ENCODE data around the gene WDFY4. TPM values are rescaled to one million over a fixed set of nuclear protein-coding genes. Genes with fewer than 3 reads are reported as not detected.

Gene WDFY4
- total and polyA plus RNA-seq, 4 donors, result 0.57 to 7.1 (median 2.0) TPM

GRCh38 chr10:48806342-48806741, 121.7 kb downstream of the WDFY4 start:
- TF ChIP-seq ATF3 (IDR thresholded peaks at IDR 0.05) (no peak), HNF4A (conservative IDR thresholded peaks at IDR 0.05) (no peak), CTCF (IDR thresholded peaks at IDR 0.05; ENCODE audit: low read depth, low read length, missing input control) (no peak), REST (IDR thresholded peaks at IDR 0.05) (no peak), GABPA (IDR thresholded peaks at IDR 0.05 in 1 of 2, conservative IDR thresholded peaks at IDR 0.05 in 1 of 2) (no peak), HNF4G (IDR thresholded peaks at IDR 0.05) (no peak), JUND (IDR thresholded peaks at IDR 0.05) (no peak), YY1 (IDR thresholded peaks at IDR 0.05) (no peak)
- H3K36me3 ChIP-seq (ENCODE audit: control insufficient read depth in 4 of 4, insufficient read depth in 3 of 4, low read depth in 1 of 4, low read length in 3 of 4), result no peaks in the 10 kb centered on the region
- DNase-seq (ENCODE audit: low spot score), result no peak
- H3K27me3 ChIP-seq (ENCODE audit: control insufficient read depth in 4 of 4, insufficient read depth in 4 of 4, low read length in 3 of 4), result peaks cover 0 to 3% (median 0%) of the 10 kb centered on the region in 4 donors
- H3K27ac ChIP-seq (ENCODE audit: low read depth in 1 of 2, low read length in 2 of 2), result no peak overlapping the region
- no peaks in the 10 kb centered on the region for H3K4me1 ChIP-seq (ENCODE audit: control insufficient read depth in 4 of 4, insufficient read depth in 4 of 4, low read length in 3 of 4)
- H3K4me3 ChIP-seq (ENCODE audit: low read depth in 1 of 3, low read length in 3 of 3), result no peak overlapping the region
- WGBS, result 73% methylated on average over 4 of the region's 4 CpGs
- no peaks in the 10 kb centered on the region for H3K9me3 ChIP-seq (ENCODE audit: control insufficient read depth in 4 of 4, low read length in 3 of 4)
- H3K9ac ChIP-seq (ENCODE audit: low read depth in 1 of 2, low read length in 2 of 2), result no peak overlapping the region

GRCh38 chr10:48807791-48808470, 123.3 kb downstream of the WDFY4 start:
- Histone ChIP-seq H3K4me1 (ENCODE audit: control insufficient read depth in 4 of 4, insufficient read depth in 4 of 4, low read length in 3 of 4) (no peaks in the 10 kb centered on the region), H3K27me3 (ENCODE audit: control insufficient read depth in 4 of 4, insufficient read depth in 4 of 4, low read length in 3 of 4) (peaks cover 0 to 3% (median 0%) of the 10 kb centered on the region in 4 donors), H3K36me3 (ENCODE audit: control insufficient read depth in 4 of 4, insufficient read depth in 3 of 4, low read depth in 1 of 4, low read length in 3 of 4) (no peaks in the 10 kb centered on the region), H3K9ac (ENCODE audit: low read depth in 1 of 2, low read length in 2 of 2) (no peak overlapping the region), H3K9me3 (ENCODE audit: control insufficient read depth in 4 of 4, low read length in 3 of 4) (no peaks in the 10 kb centered on the region), H3K27ac (ENCODE audit: low read depth in 1 of 2, low read length in 2 of 2) (no peak overlapping the region), H3K4me3 (ENCODE audit: low read depth in 1 of 3, low read length in 3 of 3) (no peak overlapping the region)
- WGBS, result 71% methylated on average over 2 of the region's 2 CpGs
- DNase-seq (ENCODE audit: low spot score), result no peak
- no peak for TF ChIP-seq YY1 (IDR thresholded peaks at IDR 0.05)
- no peak for TF ChIP-seq MAX (IDR thresholded peaks at IDR 0.05)
- no peak for TF ChIP-seq GABPA (IDR thresholded peaks at IDR 0.05 in 1 of 2, conservative IDR thresholded peaks at IDR 0.05 in 1 of 2)
- no peak for TF ChIP-seq FOXA1 (IDR thresholded peaks at IDR 0.05)
- no peak for TF ChIP-seq ATF3 (IDR thresholded peaks at IDR 0.05)
- no peak for TF ChIP-seq CTCF (IDR thresholded peaks at IDR 0.05; ENCODE audit: low read depth, low read length, missing input control)
- no peak for TF ChIP-seq RXRA (IDR thresholded peaks at IDR 0.05)
- no peak for TF ChIP-seq FOXA2 (IDR thresholded peaks at IDR 0.05)
- no peak for TF ChIP-seq NR2F2 (IDR thresholded peaks at IDR 0.05)
- TF ChIP-seq HNF4A (conservative IDR thresholded peaks at IDR 0.05), result no peak
- no peak for TF ChIP-seq TAF1 (conservative IDR thresholded peaks at IDR 0.05)
- TF ChIP-seq RAD21 (IDR thresholded peaks at IDR 0.05), result no peak
- TF ChIP-seq SP1 (IDR thresholded peaks at IDR 0.05), result no peak
- no peak for TF ChIP-seq REST (IDR thresholded peaks at IDR 0.05)
- TF ChIP-seq HNF4G (IDR thresholded peaks at IDR 0.05), result no peak

All from liver (tissue), 9 donors.